CD1c-positive myeloid dendritic cell (primary cell): Measurements from ENCODE around the gene OPTC.
"Not testable (repeated sequence)": the region's sequence is repeated elsewhere in the genome, so short reads cannot be mapped to it uniquely, and the experiment has no call there.

Experiments
- DNase-seq: peaks from one replicate; pipeline ENCODE4 v3.0.0-alpha.2; 2016; ENCODE audit errors: extremely low spot score

OPTC gene

DNA sequence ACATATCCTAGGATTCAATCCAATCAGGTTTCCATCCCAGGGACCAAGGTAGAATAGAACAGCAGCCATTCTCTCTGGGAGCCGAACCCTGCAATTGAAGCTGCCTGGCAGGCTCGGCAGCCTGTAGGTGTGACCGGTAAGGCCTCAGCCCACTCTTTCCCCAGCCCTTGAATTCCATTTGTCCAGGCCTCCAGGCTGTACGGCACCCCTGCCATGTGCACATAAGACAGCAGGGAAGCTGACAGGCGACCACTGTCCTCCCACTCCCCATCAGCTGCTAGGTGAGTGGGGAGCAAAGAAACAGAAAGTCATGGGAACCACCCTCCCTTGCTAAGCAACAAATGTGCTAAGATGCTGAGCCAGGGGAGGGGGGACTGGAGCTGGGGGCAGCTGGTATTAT, 23.0 kb downstream of the OPTC start:
- no peak for DNase-seq

DNA sequence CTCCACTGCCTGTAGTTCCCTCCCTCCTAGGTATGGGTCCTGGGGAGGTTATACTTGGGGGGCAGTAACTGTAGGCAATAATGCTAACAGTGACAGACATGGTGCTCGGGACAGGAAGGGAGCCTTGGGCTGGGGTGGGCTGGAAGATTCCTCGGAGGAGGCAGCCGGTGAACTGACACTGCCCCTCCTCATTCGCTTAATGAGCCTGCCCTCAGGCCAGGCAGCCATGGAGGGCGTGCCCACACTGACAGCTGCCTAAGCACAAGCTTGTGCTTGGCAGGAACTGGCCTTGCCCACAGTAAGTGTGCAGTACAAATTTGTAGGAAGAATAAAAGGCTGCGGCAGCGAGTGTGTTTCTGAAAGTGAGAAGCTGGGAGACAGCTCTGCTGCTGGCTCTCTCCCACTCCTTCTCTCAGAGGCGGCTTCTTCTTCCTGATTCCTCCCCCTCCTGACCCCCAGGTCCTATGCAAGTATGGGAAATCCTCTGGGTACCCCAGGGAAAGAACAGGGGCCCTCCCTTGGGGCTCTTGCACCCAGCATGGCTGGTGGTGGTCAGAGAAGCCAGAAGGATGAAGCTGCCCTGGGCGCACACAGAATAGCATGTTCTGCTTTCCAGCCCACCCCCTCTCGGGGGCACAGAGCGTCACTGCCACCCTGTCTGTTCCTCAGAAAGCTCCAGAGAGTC, 23.6 kb downstream of the OPTC start:
- DNase-seq = no peak

DNA sequence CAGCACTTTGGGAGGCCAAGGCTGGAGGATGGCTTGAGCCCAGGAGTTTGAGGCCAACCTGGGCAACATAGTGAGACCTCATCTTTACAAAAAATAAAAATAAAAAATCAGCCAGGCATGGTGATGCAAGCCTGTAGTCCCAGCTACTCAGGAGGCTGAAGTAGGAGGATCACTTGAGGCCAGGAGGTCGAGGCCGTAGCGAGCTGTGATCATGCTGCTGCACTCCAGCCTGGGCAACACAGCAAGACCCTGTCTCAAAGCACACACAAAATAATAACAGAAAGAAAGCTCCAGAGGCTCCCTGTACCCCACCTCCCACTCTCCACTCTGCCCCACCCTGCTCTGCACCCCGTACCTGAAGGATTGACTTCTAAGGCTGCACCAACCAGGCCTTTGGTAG, 24.2 kb downstream of the OPTC start:
- not testable (repeated sequence) for DNase-seq

DNA sequence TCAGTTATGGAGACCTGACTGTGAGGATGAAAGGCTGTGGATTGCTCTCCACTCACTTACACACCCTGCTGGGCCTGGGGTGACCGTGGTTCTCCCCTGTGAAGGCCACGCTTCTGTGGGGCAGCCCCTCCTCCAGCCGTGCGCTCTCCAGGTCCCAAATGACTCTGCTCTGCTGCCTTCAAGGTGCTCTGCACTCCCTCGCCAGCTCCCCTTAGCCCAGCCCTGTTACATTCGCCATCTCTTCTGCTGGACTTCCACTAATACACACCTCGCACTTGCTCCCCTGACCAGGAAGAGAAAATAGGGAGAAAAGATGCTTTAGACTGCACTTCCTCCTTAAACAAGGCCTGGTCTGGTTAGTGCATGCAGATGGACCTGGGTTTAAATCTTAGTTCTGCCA, 24.6 kb downstream of the OPTC start:
- no peak for DNase-seq

DNA sequence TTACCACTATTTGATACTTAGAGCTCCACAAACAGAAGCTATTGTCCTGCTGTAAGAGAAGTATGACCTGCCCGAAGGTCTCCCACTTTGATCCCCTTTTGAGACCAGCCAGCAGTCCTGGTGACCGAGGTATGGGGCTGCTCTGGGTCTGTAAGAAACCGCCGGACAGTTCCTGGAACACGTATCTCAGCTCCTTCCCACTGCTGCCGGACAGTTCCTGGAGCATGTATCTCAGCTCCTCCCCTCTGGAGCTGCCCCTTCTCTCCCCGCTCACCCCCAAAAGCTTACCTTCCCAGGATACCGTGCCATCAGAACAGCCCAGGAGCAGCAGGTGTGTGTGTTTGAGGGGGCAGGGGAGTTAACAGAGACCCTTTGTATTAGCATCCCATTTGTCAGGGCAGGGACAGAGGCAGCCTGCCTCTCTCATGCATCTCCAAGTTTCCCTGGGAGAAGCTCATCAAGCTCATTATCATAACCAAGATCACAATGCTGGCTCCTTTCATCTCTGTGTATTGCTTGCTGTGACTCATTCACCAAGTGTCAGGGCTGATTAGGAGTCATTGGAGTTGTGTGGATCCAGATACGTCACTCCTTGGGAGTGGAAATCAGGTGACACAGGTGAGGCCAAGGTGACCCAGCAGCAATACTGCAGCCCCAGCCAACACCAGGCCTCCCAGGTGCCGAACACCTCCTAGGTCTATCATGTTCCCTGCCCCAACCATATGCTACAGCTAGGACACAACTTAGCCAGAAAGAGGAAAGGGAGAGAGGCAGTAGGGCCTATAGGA, 25.3 kb downstream of the OPTC start:
- no peak for DNase-seq

DNA sequence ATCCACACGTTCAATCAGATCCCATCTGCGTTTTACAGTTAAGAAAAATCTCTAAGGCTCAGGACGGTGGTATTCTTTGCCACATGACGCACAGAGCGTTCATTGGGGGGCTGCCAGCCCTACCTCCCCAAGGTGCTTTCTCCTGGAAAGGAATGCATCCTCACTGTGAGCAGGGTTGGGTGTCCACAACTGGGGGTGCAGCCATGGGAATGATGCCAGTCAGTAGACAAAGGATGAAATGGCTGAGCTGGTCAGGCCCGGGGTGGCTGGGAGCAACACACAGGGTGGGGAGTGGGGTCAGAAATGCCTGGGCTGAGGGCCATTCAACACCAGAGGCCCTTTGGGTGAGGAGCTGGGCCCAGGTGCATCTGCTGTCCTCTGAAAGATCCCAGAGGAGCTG, 25.9 kb downstream of the OPTC start:
- DNase-seq = no peak

DNA sequence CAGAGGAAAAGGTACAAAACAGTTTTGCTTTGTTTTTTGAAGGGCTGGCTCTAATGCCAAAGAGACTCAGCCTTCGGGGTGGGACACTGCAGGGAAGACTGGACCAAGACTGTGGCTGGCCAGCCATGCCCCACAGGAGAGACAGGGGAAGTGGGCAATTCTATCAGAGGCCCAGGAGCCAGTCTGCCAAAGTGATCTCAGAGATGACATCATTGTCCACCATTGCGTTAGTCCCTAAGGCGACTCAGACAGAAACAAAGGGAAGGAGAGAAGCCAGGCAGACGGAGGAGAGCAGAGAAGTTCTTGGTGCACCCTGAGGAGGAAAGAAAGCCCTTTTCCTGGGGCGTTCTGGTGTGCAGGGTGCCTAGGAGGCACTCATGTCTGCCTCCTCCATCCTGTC, 26.4 kb downstream of the OPTC start:
- peak; percentile 57 for DNase-seq

DNA sequence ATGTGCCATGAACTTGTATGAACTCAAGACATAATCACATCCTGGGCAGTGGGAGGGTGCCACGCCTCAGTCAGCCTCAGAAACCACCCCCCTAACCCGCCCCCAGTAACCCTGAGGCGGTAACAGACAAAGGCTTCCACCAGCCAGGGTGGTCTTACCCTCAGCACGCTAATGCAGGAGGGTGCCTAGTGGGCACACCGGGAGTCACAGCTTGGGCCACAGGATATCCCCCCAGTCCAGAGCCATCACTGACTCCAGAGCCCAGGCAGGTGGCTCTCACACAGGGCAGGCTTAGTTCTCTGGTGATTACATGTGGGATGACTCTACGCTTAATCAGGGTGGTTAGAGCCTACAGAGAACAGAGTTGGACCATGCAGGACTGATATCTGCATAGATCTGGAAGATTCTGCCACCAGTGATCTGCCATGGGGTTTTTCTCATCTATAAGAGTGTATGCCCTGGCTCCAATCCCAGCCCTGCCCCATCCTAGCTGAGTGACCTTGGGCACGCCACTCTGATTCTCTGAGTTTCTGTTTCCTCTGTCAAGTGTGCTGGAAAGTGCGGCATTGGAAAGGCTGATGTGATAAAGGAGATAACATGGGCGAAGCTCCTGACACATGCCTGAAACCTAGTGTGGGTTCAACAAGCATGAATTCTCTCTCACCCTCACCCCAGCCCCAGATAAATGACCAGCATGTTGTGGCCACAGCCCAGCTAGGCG, 27.3 kb downstream of the OPTC start:
- no peak for DNase-seq

DNA sequence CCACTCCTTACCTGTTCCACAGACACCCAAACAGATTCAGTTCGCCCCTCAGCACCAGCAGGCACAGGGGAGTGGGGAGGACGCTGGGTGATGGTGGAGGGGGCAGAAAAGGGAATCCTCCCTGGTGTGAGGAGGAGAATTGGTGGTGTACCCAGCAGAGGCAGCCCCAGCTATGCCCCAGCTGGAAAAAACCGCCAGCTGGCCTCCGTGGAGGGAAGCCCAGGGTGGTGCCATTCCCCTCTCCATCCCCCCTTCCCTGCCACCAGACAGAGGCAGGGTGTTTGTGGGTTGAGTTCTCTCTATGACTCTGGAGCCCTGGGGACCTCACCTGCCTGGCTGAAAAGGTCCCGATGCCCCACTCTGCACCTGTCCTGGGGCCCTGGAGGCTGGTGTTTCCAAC, 27.9 kb downstream of the OPTC start:
- DNase-seq = no peak

DNA sequence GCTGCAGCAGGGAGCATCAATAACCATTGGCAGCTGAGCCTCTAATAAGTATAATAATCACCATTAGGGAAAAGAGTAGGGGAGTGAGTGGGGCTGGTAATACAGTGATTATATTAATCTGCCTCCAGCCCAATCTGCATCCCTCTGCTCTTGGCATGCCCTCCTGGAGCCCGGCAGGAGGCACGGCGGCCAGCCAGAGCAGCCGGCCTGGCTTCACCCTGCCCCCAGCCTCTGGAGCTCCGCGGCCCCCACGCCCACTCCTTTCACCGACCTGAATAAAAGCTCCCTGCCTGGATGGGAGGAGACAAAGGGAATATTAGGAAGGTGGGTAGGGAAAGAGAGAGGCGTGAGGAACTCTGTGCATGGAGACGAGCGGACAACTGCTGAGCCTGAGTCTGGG, 28.3 kb downstream of the OPTC start:
- no peak for DNase-seq

DNA sequence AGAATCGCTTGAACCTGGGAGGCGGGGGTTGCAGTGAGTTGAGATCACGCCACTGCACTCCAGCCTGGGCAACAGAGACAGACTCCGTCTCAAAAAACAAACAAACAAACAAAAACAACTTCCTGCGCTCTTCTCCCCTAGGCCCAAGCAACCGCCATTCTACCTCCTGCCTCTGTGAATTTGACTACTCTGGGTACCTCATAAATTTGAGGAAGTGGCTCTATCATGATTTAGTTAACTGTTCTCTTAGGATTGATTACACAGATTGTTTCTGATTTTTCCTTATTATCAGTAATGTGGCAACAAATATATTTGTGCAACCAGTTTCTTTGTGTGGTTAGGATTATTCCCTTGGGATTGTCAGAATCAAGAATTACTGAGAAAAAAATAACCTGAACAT, 29.7 kb downstream of the OPTC start:
- no peak for DNase-seq

DNA sequence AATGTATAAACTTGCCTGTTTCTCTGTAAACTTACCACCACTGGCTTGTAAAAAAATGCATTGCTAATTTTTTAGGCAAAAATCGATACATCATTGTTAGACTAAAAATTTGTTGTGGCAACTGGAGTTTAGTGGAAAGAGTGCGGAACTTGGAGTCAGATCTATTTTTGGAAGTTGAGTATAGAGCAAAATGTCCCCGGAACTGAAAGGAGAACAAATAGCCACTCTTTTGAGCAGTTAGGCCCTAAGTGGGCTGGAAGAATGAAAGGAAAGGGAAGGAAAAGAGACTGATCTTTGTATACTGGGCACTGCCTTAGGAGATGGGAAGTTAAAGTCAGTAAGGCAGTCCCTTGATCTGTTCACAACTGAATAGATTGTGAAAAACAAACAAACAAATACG, 30.2 kb downstream of the OPTC start:
- DNase-seq = peak; percentile 70

DNA sequence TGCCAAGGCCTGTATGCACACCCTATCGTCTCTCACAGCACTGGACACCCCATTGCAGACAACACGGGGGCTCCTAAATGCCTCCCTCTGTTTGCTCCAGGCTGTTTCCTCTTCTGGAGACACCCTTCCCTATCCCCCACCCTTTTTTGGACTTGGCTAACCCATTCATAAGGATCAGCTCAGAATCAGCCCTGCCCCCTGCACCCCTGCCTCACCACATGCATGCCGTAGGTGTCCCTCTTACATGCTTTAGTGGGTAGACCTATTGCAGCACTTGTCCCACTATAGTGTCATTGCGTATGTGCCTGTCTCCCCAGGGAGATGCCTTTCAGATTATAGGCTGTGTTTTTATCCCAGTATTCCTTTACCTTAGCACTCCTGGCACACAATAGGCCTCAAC, 30.9 kb downstream of the OPTC start:
- DNase-seq = no peak

DNA sequence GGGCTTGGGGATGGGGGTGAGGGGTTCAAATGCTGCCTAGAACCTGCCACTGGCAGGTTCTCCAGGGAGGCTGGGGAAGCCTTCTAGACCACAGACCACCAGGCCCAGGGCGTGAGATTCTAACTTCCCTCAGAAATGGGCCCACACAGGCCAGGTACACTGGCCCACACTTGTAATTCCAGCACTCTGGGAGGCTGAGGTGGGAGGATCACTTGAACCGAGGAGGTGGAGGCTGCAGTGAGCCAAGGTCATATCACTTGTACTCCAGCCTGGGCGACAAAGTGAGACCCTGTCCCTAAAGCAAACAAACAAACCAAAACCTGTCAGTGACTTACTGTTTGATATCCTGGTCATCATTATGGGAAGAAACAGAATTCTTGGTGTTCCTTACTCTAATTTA, 31.7 kb downstream of the OPTC start:
- DNase-seq = no peak

DNA sequence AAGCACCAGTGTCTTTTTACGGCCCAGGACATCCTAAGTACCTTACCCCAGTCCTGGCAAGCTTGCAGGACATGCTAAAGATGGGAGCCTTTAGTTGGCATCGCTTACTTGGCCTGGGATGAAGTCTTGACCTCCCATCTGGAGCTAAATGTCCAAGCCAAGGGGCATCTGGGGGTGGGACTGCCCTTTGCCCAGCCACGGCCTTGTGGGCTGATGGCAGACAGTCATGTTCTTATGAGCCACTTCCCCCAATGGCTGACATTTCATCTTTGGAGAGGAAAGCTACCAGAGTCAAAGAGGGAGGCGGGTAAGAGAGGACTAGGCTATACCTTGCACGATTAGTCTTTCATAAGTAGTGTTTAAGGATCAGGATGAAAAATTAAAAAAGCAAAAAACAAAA, 32.2 kb downstream of the OPTC start:
- peak; percentile 37 for DNase-seq

DNA sequence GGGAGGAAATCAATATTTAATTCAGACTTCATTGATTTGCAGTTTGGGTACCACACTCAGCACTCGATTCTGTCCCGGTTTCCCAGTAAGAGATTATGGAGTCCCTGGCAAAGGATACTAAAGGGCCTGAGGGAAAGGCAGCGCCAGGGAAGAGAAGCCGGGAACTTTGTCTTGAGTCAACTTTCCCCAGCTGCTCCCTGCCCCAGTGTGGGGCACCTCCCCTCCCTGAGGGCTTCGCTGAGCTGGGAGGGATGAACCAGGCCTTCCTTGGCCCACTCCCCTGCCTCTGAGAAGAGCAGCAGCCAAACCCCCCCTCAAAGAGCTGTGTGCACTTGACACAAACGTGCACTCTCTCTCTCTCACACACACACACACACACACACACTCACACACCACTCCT, 32.6 kb downstream of the OPTC start:
- no peak for DNase-seq

DNA sequence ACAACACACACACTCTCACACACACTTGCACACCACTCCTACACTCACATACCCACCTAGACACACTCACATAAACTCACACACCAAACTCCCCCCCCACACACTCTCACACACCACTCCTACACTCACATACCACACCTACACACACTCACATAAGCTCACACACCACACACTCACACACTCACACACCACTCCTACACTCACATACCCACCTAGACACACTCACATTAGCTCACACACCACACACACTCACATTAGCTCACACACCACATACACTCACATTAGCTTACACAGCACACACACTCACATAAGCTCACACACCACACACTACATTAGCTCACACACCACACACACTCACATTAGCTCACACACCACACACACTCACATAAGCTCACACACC, 33.1 kb downstream of the OPTC start:
- DNase-seq = no peak

DNA sequence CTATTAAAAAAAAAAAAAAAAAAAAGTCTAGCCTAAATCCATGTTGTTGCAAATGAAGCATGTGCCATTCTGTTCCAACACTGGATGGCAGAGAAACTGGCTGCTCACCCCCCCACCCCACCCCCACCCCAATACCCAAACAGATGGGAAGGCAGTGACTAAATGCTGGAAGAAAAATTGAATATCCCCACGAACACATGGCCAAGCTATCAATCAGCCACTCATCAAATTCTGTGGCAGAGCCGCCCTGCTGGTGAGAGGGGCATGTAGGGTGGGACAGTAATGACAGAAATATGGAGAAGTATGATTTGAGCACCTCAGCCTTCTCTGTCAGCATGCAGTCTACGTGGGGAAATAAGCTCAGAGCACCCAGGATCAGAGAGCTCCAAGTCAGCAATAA, 34.1 kb downstream of the OPTC start:
- no peak for DNase-seq

DNA sequence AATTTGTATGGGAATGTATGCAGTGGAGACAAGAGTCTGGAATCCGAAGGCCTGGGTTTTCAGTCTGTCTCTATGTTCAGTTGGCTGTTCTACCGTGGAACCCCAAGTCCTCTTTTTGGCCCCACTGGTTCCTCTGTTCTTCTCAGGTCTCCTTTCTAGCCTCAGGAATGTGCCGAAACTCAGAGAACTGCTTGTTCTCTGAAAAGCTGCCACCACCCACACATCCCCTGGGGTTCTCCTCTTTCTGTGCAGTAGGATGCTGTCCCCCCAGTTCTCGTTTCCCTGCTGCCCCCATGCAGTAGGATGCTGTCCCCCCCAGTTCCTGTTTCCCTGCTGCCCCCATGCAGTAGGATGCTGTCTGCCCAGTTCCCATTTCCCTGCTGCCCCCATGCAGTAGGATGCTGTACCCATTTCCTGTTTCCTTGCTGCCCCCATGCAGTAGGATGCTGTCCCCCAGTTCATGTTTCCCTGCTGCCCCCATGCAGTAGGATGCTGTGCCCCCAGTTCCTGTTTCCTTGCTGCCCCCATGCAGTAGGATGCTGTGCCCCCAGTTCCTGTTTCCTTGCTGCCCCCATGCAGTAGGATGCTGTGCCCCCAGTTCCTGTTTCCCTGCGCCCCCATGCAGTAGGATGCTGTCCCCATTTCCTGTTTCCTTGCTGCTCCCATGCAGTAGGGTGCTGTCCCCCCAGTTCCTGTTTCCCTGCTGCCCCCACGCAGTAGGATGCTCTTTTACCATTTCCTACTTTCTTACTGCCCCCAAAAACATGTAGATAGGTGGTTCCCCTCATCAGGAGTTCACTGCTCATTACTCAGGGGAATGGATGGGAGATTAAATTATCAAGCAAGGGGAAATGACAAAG, 35.3 kb downstream of the OPTC start:
- peak; percentile 77 for DNase-seq

DNA sequence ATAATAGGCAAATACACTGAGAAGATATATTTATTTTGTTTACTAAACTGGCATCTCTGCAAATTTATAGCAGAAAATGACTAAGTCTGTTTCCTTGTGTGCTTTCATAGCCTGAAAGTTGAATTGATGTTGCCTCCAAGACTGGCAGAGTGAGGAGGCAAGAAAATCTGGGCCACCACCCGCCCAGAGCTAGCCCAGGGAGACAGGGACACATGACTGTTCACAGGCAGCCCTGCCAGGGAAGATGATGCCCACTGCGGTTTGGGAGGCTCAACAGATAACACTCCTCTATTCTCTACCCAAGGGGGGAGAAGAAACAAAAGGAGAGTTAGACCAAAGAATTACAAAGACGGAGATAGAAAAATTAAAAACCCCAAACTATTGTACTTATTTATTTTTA, 37.1 kb downstream of the OPTC start:
- no peak for DNase-seq

DNA sequence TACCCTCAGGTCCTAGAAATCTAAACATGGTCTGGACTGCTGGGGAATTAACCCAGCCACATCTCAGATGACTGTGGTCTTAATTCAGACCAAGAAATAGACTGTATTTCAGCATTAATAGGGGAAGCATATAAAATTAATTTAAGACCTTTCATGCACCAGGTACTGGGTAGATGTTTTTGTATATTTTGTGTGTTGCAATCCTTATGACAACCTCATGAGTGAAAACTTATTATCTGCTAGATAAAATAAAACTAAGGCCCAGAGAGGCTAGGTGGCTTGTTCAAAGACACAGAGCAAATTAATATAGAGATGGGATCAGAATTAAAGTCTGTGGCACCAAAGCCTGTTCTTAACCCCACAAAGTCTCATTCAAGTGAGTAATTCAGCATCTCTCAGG, 40.1 kb downstream of the OPTC start:
- no peak for DNase-seq

DNA sequence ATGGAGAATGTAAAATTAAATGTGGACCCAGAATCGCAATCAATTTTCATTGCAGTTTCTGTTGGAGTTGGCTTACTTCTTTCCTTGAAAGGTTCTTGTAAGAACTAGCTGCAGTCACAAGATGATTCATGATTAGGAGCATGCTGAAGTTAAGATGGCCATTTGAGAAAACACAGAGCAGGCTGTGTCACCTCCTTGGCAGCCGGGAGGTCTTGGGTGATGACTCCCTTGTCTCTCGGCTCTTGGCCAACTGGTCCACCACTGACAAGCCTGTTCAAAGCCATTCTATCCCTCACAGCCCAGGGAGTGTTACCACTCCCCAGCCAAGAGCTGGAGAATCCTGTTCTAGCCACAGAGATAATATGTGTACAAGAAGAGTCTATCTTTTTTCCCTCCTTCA, 40.6 kb downstream of the OPTC start:
- DNase-seq = no peak
